ENCODE measurements around the gene NLGN1.

The NLGN1 gene

GRCh38 chr3:173659972-173660371, 262.4 kb downstream of the NLGN1 start:
- H3K9me3 ChIP-seq (ENCODE audit: control insufficient read depth, insufficient read depth, low read length) = no peaks in the 10 kb centered on the region
- no CpG with 5 or more reads among the region's 2 CpGs for WGBS (ENCODE audit: insufficient coverage, insufficient read length)
- no peak overlapping the region for H3K27ac ChIP-seq (ENCODE audit: low read length)
- no peak for DNase-seq (ENCODE audit: low read depth, low spot score)
- H3K4me1 ChIP-seq (ENCODE audit: control insufficient read depth, insufficient read depth, low read length) = no peaks in the 10 kb centered on the region
- no peak overlapping the region for H3K4me3 ChIP-seq (ENCODE audit: low read length)
- H3K27me3 ChIP-seq (ENCODE audit: control insufficient read depth, insufficient read depth, low read length) = no peaks in the 10 kb centered on the region
- no peaks in the 10 kb centered on the region for H3K36me3 ChIP-seq (ENCODE audit: control insufficient read depth, insufficient read depth, low read length)

DNA sequence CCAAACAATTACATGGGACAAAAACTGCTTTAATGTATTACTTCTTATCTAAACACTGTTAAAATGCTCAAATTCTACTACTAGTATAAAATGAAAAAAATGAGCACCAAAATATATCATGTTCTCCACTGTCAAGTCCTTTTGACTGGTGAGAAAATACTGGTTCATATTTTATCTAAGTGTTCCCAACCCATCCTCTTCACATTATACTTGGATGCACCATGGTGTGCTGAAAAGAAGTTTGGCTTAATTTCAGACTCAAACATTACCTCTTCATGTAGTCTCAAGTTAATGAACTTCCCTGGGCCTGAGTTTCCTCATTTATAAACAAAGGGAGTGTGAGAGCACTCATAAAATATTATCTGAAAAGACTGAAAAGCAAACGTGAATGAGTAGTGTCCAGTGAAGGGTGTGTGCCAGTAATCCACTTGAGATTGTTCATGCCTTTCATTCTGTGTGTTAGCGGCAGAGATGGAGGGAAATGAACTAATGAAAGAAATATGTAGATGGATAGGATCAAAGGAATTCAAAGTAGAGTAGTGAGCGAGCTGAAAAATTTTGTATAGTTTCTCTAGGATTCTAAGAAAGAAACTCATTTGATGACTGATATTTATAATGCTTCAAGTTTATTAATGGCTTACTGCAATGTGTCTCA, 263.2 kb downstream of the NLGN1 start:
- Histone ChIP-seq H3K36me3 (ENCODE audit: control insufficient read depth, insufficient read depth, low read length) (no peaks in the 10 kb centered on the region), H3K9me3 (ENCODE audit: control insufficient read depth, insufficient read depth, low read length) (no peaks in the 10 kb centered on the region), H3K4me1 (ENCODE audit: control insufficient read depth, insufficient read depth, low read length) (no peaks in the 10 kb centered on the region), H3K27me3 (ENCODE audit: control insufficient read depth, insufficient read depth, low read length) (no peaks in the 10 kb centered on the region), H3K4me3 (ENCODE audit: low read length) (no peak overlapping the region), H3K27ac (ENCODE audit: low read length) (no peak overlapping the region)
- no CpG with 5 or more reads among the region's 3 CpGs for WGBS (ENCODE audit: insufficient coverage, insufficient read length)
- no peak for DNase-seq (ENCODE audit: low read depth, low spot score)

DNA sequence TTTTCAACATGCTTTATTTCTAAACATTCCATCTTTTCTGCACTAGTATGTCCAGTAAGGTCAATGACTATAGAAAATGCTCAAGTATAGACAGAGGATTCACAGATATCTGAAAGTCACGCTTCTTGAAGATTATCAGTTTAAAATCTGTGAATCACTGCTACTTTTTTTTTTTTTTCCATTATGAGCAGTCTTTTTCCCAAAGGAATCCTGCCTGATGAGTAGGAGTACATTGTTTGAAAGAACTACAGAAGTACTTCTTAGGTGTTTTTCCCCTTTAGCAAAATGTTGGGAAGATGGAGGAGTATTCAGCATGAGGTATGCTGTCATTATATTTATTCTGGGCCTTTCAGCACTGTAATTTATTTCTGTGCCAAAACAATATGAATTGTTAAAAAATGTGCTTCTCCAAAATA, 266.2 kb downstream of the NLGN1 start:
- H3K27me3 ChIP-seq (ENCODE audit: control insufficient read depth, insufficient read depth, low read length) = no peaks in the 10 kb centered on the region
- DNase-seq (ENCODE audit: low read depth, low spot score) = no peak
- H3K27ac ChIP-seq (ENCODE audit: low read length) = no peak overlapping the region
- H3K4me3 ChIP-seq (ENCODE audit: low read length) = no peak overlapping the region
- no CpG with 5 or more reads among the region's 1 CpG for WGBS (ENCODE audit: insufficient coverage, insufficient read length)
- no peaks in the 10 kb centered on the region for H3K36me3 ChIP-seq (ENCODE audit: control insufficient read depth, insufficient read depth, low read length)
- no peaks in the 10 kb centered on the region for H3K9me3 ChIP-seq (ENCODE audit: control insufficient read depth, insufficient read depth, low read length)
- no peaks in the 10 kb centered on the region for H3K4me1 ChIP-seq (ENCODE audit: control insufficient read depth, insufficient read depth, low read length)

DNA sequence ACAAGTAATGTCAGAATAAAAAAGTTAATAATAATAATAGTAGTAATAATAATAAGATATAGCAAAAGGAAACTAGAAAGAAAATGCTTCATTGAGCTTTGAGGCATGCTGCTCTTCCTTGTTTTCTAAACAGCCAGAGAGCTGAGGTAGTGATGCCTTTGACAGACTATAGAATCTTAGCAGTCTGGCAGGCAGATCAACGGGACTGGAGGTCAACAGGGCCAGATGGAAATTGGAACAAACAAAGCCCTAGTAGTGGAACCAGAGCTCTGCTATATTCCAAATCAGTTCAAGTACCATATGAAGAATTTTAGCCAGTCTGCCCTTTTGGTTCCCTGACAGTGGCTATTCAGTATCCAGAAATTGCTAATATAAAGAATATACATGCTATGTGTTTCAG, 278.6 kb downstream of the NLGN1 start:
- no peak for DNase-seq (ENCODE audit: low read depth, low spot score)
- no CpG with 5 or more reads among the region's 1 CpG for WGBS (ENCODE audit: insufficient coverage, insufficient read length)
- no peaks in the 10 kb centered on the region for H3K9me3 ChIP-seq (ENCODE audit: control insufficient read depth, insufficient read depth, low read length)
- no peak overlapping the region for H3K4me3 ChIP-seq (ENCODE audit: low read length)
- no peaks in the 10 kb centered on the region for H3K4me1 ChIP-seq (ENCODE audit: control insufficient read depth, insufficient read depth, low read length)
- no peaks in the 10 kb centered on the region for H3K36me3 ChIP-seq (ENCODE audit: control insufficient read depth, insufficient read depth, low read length)
- H3K27ac ChIP-seq (ENCODE audit: low read length) = no peak overlapping the region
- H3K27me3 ChIP-seq (ENCODE audit: control insufficient read depth, insufficient read depth, low read length) = no peaks in the 10 kb centered on the region

DNA sequence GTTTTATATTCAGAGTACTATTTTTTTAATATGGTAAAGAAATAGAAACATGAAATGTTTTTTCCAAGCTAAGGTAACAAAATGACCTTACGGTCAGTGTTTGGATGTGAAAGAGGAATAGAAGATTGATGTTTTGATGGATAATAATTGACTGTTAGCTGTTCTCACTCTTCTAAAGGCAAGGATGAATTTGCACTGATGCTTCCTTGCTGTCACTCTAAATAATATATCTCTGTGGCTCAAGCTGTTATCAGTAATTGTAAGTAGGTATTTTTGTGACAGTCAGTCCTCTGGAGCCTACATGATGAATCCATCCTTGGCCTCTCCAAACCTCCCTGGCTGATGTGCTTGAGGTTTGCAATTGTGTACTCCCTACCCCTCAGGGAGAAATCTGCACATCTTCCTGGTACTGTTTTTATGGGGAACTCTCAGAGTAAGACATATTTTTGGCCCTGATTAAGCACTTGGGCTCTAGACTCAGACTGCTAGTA, 283.7 kb downstream of the NLGN1 start:
- Histone ChIP-seq H3K9me3 (ENCODE audit: control insufficient read depth, insufficient read depth, low read length) (no peaks in the 10 kb centered on the region), H3K36me3 (ENCODE audit: control insufficient read depth, insufficient read depth, low read length) (no peaks in the 10 kb centered on the region), H3K27me3 (ENCODE audit: control insufficient read depth, insufficient read depth, low read length) (no peaks in the 10 kb centered on the region), H3K4me1 (ENCODE audit: control insufficient read depth, insufficient read depth, low read length) (peaks cover 2% of the 10 kb centered on the region; the same call in 1 of the 2 replicates), H3K27ac (ENCODE audit: low read length) (no peak overlapping the region), H3K4me3 (ENCODE audit: low read length) (no peak overlapping the region)
- no peak for DNase-seq (ENCODE audit: low read depth, low spot score)
- WGBS (ENCODE audit: insufficient coverage, insufficient read length) = 100% methylated on average over 1 of the region's 1 CpG

DNA sequence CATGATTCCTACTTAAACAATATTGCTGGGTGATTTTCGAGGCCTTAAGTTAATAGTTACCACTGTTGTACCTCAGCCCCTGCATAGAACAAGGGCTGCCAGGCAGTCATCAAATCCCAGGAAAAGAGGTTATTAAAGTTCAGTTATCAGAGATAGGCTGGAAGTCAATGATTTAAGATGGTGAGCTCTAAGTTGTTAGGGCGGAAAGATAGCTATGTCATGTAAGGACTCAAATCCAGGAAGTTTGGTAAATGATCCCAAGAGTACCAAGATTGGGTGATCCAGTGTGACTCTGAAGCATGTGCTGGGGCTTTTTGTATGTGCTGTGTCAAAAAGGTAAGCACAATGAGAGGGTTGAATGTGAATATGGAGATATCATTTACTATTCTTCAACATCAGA, 287.9 kb downstream of the NLGN1 start:
- no CpG with 5 or more reads among the region's 2 CpGs for WGBS (ENCODE audit: insufficient coverage, insufficient read length)
- DNase-seq (ENCODE audit: low read depth, low spot score) = no peak
- H3K27ac ChIP-seq (ENCODE audit: low read length) = no peak overlapping the region
- H3K4me1 ChIP-seq (ENCODE audit: control insufficient read depth, insufficient read depth, low read length) = peaks cover 2% of the 10 kb centered on the region; the same call in 1 of the 2 replicates
- H3K27me3 ChIP-seq (ENCODE audit: control insufficient read depth, insufficient read depth, low read length) = no peaks in the 10 kb centered on the region
- no peak overlapping the region for H3K4me3 ChIP-seq (ENCODE audit: low read length)
- no peaks in the 10 kb centered on the region for H3K9me3 ChIP-seq (ENCODE audit: control insufficient read depth, insufficient read depth, low read length)
- H3K36me3 ChIP-seq (ENCODE audit: control insufficient read depth, insufficient read depth, low read length) = no peaks in the 10 kb centered on the region

GRCh38 chr3:173688216-173688842, 290.8 kb downstream of the NLGN1 start:
- Histone ChIP-seq H3K9me3 (ENCODE audit: control insufficient read depth, insufficient read depth, low read length) (no peaks in the 10 kb centered on the region), H3K4me1 (ENCODE audit: control insufficient read depth, insufficient read depth, low read length) (peaks cover 2% of the 10 kb centered on the region; the same call in 1 of the 2 replicates), H3K36me3 (ENCODE audit: control insufficient read depth, insufficient read depth, low read length) (no peaks in the 10 kb centered on the region), H3K27me3 (ENCODE audit: control insufficient read depth, insufficient read depth, low read length) (no peaks in the 10 kb centered on the region), H3K4me3 (ENCODE audit: low read length) (no peak overlapping the region), H3K27ac (ENCODE audit: low read length) (no peak overlapping the region)
- DNase-seq (ENCODE audit: low read depth, low spot score) = no peak
- WGBS (ENCODE audit: insufficient coverage, insufficient read length) = no CpG with 5 or more reads among the region's 4 CpGs

- no peaks in the 10 kb centered on the region for H3K9me3 ChIP-seq (ENCODE audit: control insufficient read depth, insufficient read depth, low read length)
- DNase-seq (ENCODE audit: low read depth, low spot score) = no peak
- no peak overlapping the region for H3K4me3 ChIP-seq (ENCODE audit: low read length)
- H3K27ac ChIP-seq (ENCODE audit: low read length) = no peak overlapping the region
- no CpG with 5 or more reads among the region's 7 CpGs for WGBS (ENCODE audit: insufficient coverage, insufficient read length)
- H3K36me3 ChIP-seq (ENCODE audit: control insufficient read depth, insufficient read depth, low read length) = no peaks in the 10 kb centered on the region
- no peaks in the 10 kb centered on the region; the same call in 1 of the 2 replicates for H3K4me1 ChIP-seq (ENCODE audit: control insufficient read depth, insufficient read depth, low read length)
- H3K27me3 ChIP-seq (ENCODE audit: control insufficient read depth, insufficient read depth, low read length) = no peaks in the 10 kb centered on the region
Measured at GRCh38 chr3:173690542-173691180, 293.1 kb downstream of the NLGN1 start.

DNA sequence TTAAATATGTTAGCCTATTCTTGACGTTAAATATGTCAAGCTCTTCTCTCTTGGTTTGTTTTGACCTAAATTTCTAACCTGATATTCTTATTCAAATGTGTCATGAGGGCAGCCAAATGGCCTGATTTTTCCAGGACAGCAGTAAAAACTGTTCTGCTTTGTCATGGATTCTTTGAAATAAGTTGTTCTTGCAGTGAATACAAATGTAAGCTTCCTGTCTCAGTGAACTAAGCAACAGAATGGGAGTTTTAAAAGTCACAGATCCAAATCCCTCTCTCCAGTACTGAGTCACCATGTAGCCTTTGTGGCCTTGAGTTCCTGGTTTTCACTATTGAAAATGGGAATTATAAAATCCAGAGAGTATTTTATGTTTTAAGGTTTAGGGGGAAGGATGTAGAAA, 301.8 kb downstream of the NLGN1 start:
- no CpG with 5 or more reads among the region's 1 CpG for WGBS (ENCODE audit: insufficient coverage, insufficient read length)
- Histone ChIP-seq H3K4me1 (ENCODE audit: control insufficient read depth, insufficient read depth, low read length) (no peaks in the 10 kb centered on the region; the same call in 1 of the 2 replicates), H3K36me3 (ENCODE audit: control insufficient read depth, insufficient read depth, low read length) (no peaks in the 10 kb centered on the region), H3K27me3 (ENCODE audit: control insufficient read depth, insufficient read depth, low read length) (no peaks in the 10 kb centered on the region), H3K27ac (ENCODE audit: low read length) (no peak overlapping the region), H3K4me3 (ENCODE audit: low read length) (no peak overlapping the region), H3K9me3 (ENCODE audit: control insufficient read depth, insufficient read depth, low read length) (no peaks in the 10 kb centered on the region)
- peak; percentile 25 for DNase-seq (ENCODE audit: low read depth, low spot score)

- Histone ChIP-seq H3K27ac (ENCODE audit: low read length) (no peak overlapping the region), H3K4me1 (ENCODE audit: control insufficient read depth, insufficient read depth, low read length) (no peaks in the 10 kb centered on the region; the same call in 1 of the 2 replicates), H3K27me3 (ENCODE audit: control insufficient read depth, insufficient read depth, low read length) (no peaks in the 10 kb centered on the region), H3K9me3 (ENCODE audit: control insufficient read depth, insufficient read depth, low read length) (no peaks in the 10 kb centered on the region), H3K36me3 (ENCODE audit: control insufficient read depth, insufficient read depth, low read length) (no peaks in the 10 kb centered on the region), H3K4me3 (ENCODE audit: low read length) (no peak overlapping the region)
- DNase-seq (ENCODE audit: low read depth, low spot score) = no peak
- no CpG with 5 or more reads among the region's 1 CpG for WGBS (ENCODE audit: insufficient coverage, insufficient read length)
Measured at GRCh38 chr3:173700336-173700735, 302.8 kb downstream of the NLGN1 start.
